A673 (cell line): ENCODE data around the gene SDCCAG8. TPM values are rescaled to one million over a fixed set of nuclear protein-coding genes. Genes with fewer than 3 reads are reported as not detected.

Source experiments
- BruUV-seq: library from RNA; stranded (reverse); fragments of 400-500 nt; replicated peaks from 2 replicates; lab custom pipeline; 2021; lab: Mats Ljungman, UMichigan
- CTCF ChIA-PET: fragments of 300-600 bp; sonication (Branson Sonifier 250); formaldehyde crosslinking; loops from one replicate; lab custom pipeline; 2022; ENCODE audit warnings: antibody characterized with exemption; lab: Charles Lee
- POLR2A ChIA-PET: fragments of 300-600 bp; sonication (Branson Sonifier 250); formaldehyde crosslinking; loops from one replicate; lab custom pipeline; 2022; ENCODE audit warnings: antibody characterized with exemption; ENCODE audit not compliant: low non-redundant PET; lab: Charles Lee
- DNase-seq: peaks from one replicate; pipeline ENCODE4 v3.0.0-alpha.2; 2015; ENCODE audit warnings: low spot score
- H3K27ac ChIP-seq: fragments of 200-600 bp; sonication (generic); 2 replicates; pipeline ENCODE4 v1.5.1; 2016; ENCODE audit warnings: mixed run types, low read depth, mild to moderate bottlenecking, mixed read lengths, antibody characterized with exemption, low read length; ENCODE audit not compliant: poor library complexity, severe bottlenecking
- H3K27me3 ChIP-seq: fragments of 200-600 bp; sonication (generic); replicated peaks from 2 replicates; pipeline ENCODE4 v1.6.1; 2017; ENCODE audit warnings: mixed run types, low read depth, mild to moderate bottlenecking, mixed read lengths, antibody characterized with exemption, low read length; ENCODE audit not compliant: insufficient read depth, poor library complexity
- H3K36me3 ChIP-seq: fragments of 200-600 bp; sonication (generic); 2 replicates; pipeline ENCODE4 v1.6.1; 2016; ENCODE audit warnings: mixed run types, mild to moderate bottlenecking, mixed read lengths, antibody characterized with exemption, low read length; ENCODE audit not compliant: insufficient read depth, poor library complexity, severe bottlenecking
- H3K4me1 ChIP-seq: fragments of 200-600 bp; sonication (generic); 2 replicates; pipeline ENCODE4 v1.6.1; 2017; ENCODE audit warnings: mixed run types, mild to moderate bottlenecking, mixed read lengths, antibody characterized with exemption, low read length; ENCODE audit not compliant: insufficient read depth, poor library complexity, severe bottlenecking
- H3K4me3 ChIP-seq: fragments of 200-600 bp; sonication (generic); 2 replicates; pipeline ENCODE4 v1.5.1; 2016; ENCODE audit warnings: low read depth, mixed run types, mild to moderate bottlenecking, mixed read lengths, low read length; ENCODE audit not compliant: poor library complexity, severe bottlenecking
- H3K9me3 ChIP-seq: fragments of 200-600 bp; sonication (generic); 2 replicates; pipeline ENCODE4 v1.6.1; 2016; ENCODE audit warnings: mixed run types, low read depth, mild to moderate bottlenecking, mixed read lengths, antibody characterized with exemption, low read length; ENCODE audit not compliant: poor library complexity, severe bottlenecking
- EZH2 ChIP-seq: fragments of 200-600 bp; sonication (generic); IDR thresholded peaks from 2 replicates; pipeline ENCODE4 v1.6.1; 2017; ENCODE audit warnings: borderline replicate concordance, low read depth, mild to moderate bottlenecking, mixed read lengths, antibody characterized with exemption, low read length; ENCODE audit not compliant: poor library complexity, severe bottlenecking
- intact Hi-C: fragments of 100-400 bp; cut with micrococcal nuclease; formaldehyde crosslinking; loops from one replicate; pipeline ENCODE4 v1.10.0; 2022; ENCODE audit not compliant: unreplicated experiment
- total RNA-seq: library from RNA; stranded (reverse); gene quantifications from 2 replicates; pipeline ENCODE4 v1.2.3, GENCODE V29; 2021
- TF ChIP-seq, protein P1 (sequence below): fragments of 300-800, 200-600 bp; sonication (generic); conservative IDR thresholded peaks from 2 replicates; pipeline ENCODE4 v1.5.1; 2017; ENCODE audit warnings: low read depth, mild to moderate bottlenecking, antibody characterized with exemption, low read length, moderate library complexity, mixed read lengths

SDCCAG8 gene
- total RNA-seq, 1 experiment from 2014 or later = 9.1 TPM

DNA sequence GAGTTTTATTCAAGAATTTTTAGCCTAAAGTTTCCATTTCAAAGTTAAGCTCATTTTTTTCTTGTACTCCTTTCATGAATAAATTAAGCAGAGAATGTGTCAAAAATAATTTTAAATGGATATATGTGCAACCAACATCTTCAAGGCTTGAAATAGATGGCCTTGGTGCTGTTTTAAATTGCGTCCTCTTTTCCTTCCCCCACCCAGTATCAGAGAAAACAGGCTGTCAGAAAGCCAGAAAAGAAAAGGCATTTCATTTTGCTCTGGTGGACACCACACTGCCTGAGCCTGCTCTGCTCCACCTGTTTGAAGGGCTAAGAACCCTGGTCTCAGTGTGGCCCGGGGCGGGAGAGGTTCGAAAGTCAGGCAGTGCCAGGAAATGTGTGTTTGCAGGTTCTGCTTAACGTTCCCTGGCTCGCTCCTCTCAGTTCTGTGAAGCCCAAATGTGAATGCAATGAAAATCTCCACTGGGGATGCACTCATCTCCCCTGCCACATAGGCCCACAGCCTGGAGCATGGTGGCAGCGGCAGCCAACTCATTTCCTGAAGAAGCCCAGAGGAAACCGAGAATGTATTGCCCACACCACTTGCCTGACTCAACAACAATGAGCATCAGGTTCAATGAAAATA lies 134.4 kb downstream of the SDCCAG8 start:
- BruUV-seq = no TSS peak
- CTCF ChIA-PET = no interaction called here
- no peak overlapping the region for H3K27ac ChIP-seq
- no peak for DNase-seq
- POLR2A ChIA-PET = no interaction called here
- TF ChIP-seq, protein P1, sequence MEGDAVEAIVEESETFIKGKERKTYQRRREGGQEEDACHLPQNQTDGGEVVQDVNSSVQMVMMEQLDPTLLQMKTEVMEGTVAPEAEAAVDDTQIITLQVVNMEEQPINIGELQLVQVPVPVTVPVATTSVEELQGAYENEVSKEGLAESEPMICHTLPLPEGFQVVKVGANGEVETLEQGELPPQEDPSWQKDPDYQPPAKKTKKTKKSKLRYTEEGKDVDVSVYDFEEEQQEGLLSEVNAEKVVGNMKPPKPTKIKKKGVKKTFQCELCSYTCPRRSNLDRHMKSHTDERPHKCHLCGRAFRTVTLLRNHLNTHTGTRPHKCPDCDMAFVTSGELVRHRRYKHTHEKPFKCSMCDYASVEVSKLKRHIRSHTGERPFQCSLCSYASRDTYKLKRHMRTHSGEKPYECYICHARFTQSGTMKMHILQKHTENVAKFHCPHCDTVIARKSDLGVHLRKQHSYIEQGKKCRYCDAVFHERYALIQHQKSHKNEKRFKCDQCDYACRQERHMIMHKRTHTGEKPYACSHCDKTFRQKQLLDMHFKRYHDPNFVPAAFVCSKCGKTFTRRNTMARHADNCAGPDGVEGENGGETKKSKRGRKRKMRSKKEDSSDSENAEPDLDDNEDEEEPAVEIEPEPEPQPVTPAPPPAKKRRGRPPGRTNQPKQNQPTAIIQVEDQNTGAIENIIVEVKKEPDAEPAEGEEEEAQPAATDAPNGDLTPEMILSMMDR = no peak
- no peak overlapping the region for H3K4me3 ChIP-seq
- H3K9me3 ChIP-seq = no peaks in the 10 kb centered on the region
- no peaks in the 10 kb centered on the region for H3K27me3 ChIP-seq
- H3K36me3 ChIP-seq = no peaks in the 10 kb centered on the region
- H3K4me1 ChIP-seq = no peaks in the 10 kb centered on the region
- intact Hi-C loops = no loop called here

DNA sequence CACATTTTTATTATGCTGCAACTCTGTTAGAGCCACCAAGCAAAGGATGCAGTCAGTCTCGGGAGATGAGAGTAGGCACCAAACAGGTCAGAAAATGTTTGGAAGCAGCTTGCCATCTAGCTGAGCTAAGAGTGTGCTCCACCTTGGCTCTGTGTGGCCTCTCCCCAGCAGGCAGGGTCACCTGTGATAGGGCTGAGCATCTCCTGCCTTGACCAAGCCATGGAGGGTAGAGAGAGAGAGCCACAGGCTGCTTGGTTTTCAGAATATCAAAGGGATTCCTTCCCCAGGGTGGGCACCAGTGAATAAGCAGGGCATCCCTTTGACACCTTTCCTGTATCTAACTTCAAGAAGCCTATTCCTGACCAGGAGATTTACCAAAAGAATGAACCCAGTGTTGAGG lies 135.5 kb downstream of the SDCCAG8 start:
- H3K4me3 ChIP-seq = no peak overlapping the region
- POLR2A ChIA-PET = no interaction called here
- intact Hi-C loops = no loop called here
- no peaks in the 10 kb centered on the region for H3K9me3 ChIP-seq
- H3K4me1 ChIP-seq = no peaks in the 10 kb centered on the region
- CTCF ChIA-PET = no interaction called here
- DNase-seq = no peak
- no peaks in the 10 kb centered on the region for H3K27me3 ChIP-seq
- H3K27ac ChIP-seq = no peak overlapping the region
- no peaks in the 10 kb centered on the region for H3K36me3 ChIP-seq
- TF ChIP-seq EZH2 = no peak
- TF ChIP-seq, protein P1 = no peak
- no TSS peak for BruUV-seq

DNA sequence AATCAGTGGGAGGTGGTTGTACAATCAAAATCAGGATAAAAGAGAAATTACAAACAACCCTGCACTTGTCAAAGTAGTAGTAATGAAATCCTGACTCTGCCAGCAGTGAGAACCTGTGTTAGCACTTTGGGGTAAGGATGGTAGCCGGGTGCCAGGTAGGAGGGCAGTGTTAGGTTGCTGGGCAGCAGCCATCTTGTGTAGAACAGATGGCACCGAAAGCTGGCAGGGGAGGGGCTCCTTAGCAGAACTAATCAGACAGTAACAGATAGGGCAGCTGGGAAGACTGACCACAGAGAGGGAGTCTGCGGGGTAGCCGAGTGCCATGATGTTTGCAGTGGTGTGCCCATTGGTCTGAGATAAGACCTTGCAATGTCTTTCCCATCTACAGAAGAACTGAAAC lies 137.3 kb downstream of the SDCCAG8 start:
- no peaks in the 10 kb centered on the region for H3K9me3 ChIP-seq
- CTCF ChIA-PET = no interaction called here
- H3K4me3 ChIP-seq = no peak overlapping the region
- no peaks in the 10 kb centered on the region for H3K36me3 ChIP-seq
- no peak overlapping the region for H3K27ac ChIP-seq
- intact Hi-C loops = no loop called here
- H3K27me3 ChIP-seq = no peaks in the 10 kb centered on the region
- H3K4me1 ChIP-seq = no peaks in the 10 kb centered on the region
- POLR2A ChIA-PET = no interaction called here
- TF ChIP-seq, protein P1 = no peak
- no peak for TF ChIP-seq EZH2
- no TSS peak for BruUV-seq
- no peak for DNase-seq
